C4-2B (cell line): Measurements from ENCODE around the gene OR2F2.

Source experiments
- H3K27ac ChIP-seq: fragments of 450-650 bp; 2 replicates; pipeline ENCODE4 v1.5.1; 2017
- CTCF ChIP-seq: fragments of 450-650 bp; conservative IDR thresholded peaks from 2 replicates; pipeline ENCODE4 v1.5.1; 2017; ENCODE audit warnings: mild to moderate bottlenecking
- ZFX ChIP-seq: fragments of 450-650 bp; IDR thresholded peaks from 2 replicates; pipeline ENCODE4 v1.6.1; 2017

The OR2F2 gene

GRCh38 chr7:143913945-143914615 lies 21.0 kb upstream of the OR2F2 start:
- no peak overlapping the region for H3K27ac ChIP-seq
- no peak for TF ChIP-seq CTCF
- no peak for TF ChIP-seq ZFX

GRCh38 chr7:143914938-143915652 lies 19.9 kb upstream of the OR2F2 start:
- TF ChIP-seq ZFX, result no peak
- peak; percentile 38 for TF ChIP-seq CTCF
- no peak overlapping the region for H3K27ac ChIP-seq

GRCh38 chr7:143924851-143925250 lies 10.2 kb upstream of the OR2F2 start:
- no peak for TF ChIP-seq ZFX
- no peak for TF ChIP-seq CTCF
- no peak overlapping the region for H3K27ac ChIP-seq

GRCh38 chr7:143929224-143929920 lies 5.7 kb upstream of the OR2F2 start:
- no peak overlapping the region for H3K27ac ChIP-seq
- no peak for TF ChIP-seq ZFX
- TF ChIP-seq CTCF, result no peak

GRCh38 chr7:143931739-143932138 lies 3.3 kb upstream of the OR2F2 start:
- no peak overlapping the region for H3K27ac ChIP-seq
- no peak for TF ChIP-seq ZFX
- TF ChIP-seq CTCF, result no peak

GRCh38 chr7:143936087-143937009 lies 1.3 kb downstream of the OR2F2 start:
- TF ChIP-seq ZFX (no peak), CTCF (no peak)
- H3K27ac ChIP-seq, result no peak overlapping the region
